Putamen (tissue), 1 donor: Measurements from ENCODE around the gene PIGK.
"Not testable (repeated sequence)": the region's sequence is repeated elsewhere in the genome, so short reads cannot be mapped to it uniquely, and the experiment has no call there.

Experiments used
- DNase-seq: peaks from one replicate; pipeline ENCODE4 v3.0.0-alpha.2; 2016; ENCODE audit warnings: low spot score

PIGK gene

GRCh38 chr1:77219166-77219887 is at the start of gene PIGK:
Gene PIGK, minus strand, starts transcription at chr1:77219430. Its CDS starts 28 bp downstream, at chr1:77219402.
- DNase-seq = peak; percentile 84

DNA sequence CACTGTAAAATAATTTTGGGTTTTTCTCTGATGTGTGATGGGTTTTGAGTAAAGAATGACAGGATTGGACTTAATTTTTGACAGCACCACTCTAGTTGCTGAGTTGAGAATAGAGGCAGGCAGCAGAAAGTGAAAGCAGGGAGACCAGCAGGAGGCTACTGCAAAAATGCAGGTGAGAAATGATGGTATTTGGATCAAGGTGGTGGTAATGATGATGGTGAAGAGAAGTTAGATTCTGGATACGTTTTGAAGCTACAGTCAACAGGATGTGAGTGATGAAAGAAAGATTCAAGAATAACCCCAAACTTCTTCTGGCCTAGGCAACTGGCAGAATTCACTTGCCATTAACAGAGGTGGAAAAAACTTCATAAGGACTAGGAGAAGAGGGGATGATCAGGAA is 47.8 kb upstream of the PIGK start:
- no peak for DNase-seq

- no peak for DNase-seq
These were observed 46.0 kb upstream of the PIGK start for GRCh38 chr1:77265180-77265579.

- no peak for DNase-seq
These were observed 44.5 kb upstream of the PIGK start for GRCh38 chr1:77263708-77264107.

DNA sequence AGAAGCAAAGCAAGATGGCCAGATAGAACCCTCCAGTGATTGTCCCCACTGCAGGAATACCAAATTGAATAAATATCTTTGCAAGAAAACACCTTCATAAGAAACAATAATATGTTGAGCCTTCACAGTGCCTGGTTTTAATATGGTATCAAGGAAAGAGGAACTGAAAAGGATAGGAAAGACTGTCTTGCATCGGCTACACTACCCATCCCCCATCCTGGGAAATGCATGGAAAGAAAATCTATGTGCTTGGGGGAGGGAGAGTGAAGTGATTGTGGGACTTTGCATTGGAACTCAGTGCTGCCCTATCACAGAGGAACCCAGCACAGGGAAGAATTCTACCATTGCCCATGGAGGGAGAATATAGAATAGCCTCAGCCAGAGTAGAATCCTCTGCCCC is 34.0 kb upstream of the PIGK start:
- no peak for DNase-seq

DNA sequence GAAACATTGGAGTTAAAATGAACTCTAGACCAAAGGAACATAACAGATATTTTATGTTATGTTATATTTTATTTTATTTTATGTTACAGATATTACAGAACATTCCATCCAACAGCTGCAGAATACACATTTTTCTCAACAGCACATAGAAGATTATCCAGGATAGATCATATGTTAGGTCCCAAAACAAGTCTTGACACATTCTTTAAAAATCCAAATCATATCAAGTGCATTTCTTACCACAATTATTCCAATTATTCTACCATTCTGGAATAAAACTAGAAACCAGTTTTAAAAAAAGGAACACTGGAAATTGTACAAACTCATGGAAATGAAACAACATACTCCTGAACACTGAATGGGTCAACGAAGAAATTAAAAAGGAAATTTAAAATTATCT is 30.9 kb upstream of the PIGK start:
- no peak for DNase-seq

GRCh38 chr1:77245830-77246229 is 26.6 kb upstream of the PIGK start:
- DNase-seq = no peak

DNA sequence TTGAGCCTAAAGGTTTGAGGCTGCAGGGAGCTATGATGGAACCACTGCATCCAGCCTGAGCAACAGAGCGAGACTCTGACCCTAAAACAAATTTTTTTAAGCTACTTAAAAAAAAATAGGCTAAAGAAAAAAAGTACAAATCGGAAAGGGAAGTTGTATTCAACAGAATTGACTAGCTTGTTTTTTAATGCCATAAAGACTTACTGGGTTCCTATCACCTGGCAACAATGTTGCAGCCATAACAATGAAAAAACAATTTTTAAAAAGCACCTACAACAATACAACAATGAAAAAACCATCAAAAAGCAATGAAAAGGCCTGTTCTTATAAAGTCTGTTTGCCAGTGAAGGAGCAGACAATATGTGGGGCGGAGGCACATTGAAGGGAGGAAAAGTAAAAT is 20.1 kb upstream of the PIGK start:
- DNase-seq = no peak

DNA sequence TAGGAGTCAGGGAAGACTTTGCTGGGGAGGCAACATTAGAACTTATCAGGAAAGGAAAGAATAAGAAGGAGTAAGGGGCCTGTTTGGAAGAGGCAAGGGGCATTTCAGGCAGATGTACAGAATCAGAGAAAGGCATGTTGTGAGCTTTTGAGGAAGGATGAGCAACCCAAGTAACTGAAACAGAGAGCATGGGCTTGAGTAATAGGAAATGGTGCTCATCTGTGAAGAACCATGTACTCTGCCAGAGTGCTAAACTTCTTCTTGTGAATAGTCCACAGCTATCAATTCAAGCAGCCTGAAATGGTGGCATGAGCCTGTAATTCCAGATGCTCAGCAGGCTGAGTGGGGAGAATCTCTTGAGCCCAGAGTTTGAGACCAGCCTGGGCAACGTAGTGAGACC is 19.2 kb upstream of the PIGK start:
- no peak for DNase-seq

DNA sequence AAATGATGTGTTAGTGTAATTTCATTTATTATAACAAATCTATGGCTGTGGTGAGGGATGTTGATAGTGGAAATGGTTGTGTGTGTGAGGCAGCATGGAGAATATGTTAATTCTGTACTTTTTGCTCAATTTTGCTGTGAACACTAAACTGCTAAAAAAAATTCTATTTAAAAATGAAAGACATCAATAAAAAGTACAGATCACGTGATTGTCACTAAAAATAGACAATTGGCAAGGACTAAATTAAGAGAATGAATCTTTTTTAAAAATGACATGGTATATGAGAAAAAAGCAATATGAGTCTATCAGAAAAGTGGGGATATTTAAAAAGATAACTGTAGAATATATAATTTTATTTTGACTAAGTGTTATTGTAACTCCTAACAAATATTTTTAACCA is 15.7 kb upstream of the PIGK start:
- no peak for DNase-seq

DNA sequence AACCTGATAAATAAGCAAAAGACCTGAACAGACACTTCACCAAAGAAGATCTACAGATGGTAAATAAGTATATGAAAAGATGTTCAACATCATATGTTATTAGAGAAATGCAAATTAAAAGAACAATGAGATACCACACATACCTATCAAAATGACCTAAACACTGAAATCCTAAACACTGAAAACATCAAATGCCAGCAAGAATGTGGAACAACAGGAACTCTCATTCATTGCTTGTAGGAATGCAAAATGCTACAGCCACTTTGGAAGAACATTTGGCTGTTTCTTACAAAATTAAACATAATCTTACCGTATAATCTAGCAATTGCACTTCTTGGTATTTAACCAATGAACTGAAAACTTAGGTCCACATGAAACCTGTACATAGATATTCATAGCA is 14.9 kb upstream of the PIGK start:
- no peak for DNase-seq

GRCh38 chr1:77232829-77233228 is 13.6 kb upstream of the PIGK start:
- DNase-seq = no peak

- no peak for DNase-seq
These were observed 10.8 kb upstream of the PIGK start for GRCh38 chr1:77230051-77230450.

DNA sequence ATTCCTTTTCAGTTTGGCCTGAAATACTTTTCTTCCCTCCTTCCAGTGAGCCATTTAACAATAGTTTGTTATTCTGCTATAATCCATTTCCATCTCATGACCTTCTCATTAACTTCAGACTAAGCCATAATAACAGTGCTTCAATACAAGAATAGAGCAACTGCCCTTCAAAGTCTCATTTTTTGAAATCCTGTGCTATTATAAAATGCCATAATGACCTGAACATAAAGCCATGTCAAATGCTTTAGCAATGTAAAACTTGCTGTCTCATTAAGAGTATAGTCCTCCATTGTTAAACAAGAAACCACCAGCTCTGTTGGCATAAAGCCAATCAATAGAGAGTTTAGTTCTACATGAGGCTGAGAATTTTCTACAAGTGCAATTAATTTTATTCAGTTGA is 9.6 kb upstream of the PIGK start:
- no peak for DNase-seq

DNA sequence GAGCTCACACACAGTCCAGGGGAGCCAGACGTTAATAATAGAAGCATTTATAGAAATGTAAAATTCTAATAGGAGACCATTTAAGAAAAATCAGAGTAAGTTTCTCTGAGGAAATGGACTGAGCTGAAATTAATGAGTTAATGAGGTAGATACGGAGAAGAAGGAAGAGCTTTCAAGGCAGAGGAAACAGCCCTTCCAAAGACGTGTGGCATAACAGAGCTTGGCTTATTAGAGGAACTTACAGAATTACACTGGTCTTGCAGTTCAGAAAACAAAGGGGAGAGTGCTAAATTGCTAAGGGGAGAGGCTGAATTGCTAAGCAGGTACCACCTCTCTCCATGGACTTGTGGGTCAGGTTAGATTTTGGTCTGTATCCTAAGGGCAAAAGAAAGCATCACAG is 8.2 kb upstream of the PIGK start:
- DNase-seq = no peak

DNA sequence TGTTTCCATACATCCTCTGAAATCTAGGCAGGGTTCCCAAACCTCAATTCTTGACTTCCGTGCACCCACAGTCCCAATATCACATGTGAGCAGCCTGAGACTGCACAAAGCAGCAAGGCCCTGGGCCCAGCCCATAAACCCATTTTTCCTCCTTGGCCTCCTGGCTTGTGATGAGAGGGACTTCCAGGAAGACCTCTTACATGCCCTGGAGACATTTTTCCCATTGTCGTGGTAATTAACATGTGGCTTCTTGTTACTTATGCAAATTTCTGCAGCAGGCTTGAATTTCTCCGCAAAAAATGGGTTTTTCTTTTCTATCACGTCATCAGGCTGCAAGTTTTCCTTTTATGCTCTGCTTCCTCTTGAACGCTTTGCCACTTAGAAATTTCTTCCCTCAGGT is 3.3 kb upstream of the PIGK start:
- DNase-seq = no peak

GRCh38 chr1:77220687-77221463 is 1.6 kb upstream of the PIGK start:
- DNase-seq = no peak

DNA sequence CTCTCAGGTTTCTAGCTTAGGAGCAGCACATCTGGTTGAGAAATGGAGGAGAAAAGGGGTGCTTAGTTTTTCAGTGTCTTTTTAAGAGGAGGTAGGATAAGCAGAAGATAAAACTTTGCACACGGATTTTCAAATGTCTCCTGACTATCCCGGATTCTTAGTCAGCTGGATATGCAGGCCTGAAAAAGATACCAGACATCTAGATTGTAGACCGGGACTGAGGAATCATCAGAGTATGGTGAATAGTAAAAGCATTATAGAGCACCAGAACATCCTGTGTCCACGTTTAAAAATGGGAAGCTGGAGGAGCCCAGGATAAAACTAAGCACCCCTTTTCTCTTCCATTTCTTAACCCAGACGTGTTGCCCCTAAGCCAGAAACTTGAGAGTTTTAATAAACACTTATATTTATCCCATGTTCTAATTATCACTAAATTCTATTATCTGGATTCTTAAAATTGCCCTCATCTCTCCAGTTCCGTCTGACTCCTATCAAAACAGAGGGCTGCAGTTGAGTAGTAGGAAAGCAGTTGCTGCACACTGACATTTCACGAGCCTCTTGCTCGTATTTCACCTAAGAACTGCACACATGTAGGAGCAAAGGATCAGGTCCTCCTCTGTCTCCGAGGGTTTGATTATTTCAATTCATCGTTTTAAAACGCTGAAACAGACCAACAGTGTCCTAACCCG is 609 bp downstream of the PIGK start:
- no peak for DNase-seq

GRCh38 chr1:77204043-77204442 is 15.2 kb downstream of the PIGK start:
- not testable (repeated sequence) for DNase-seq

DNA sequence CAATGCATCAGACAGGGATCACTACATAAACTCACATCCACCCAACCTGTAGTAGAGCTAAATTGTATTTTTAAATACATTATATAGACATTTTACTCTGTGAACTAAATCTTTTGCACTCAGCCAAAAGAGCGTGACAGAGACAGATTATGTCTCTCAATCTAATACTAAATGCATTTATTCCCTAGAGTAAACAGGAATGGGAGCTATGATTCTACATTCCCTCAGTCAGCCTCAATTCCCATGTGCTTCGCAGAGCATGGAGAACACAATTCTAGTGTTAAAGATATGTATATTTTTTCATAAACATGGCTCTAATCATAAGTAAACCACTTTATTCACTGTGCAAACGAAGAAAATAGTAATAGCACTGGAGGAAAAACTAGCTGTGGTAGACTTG is 16.5 kb downstream of the PIGK start:
- no peak for DNase-seq

DNA sequence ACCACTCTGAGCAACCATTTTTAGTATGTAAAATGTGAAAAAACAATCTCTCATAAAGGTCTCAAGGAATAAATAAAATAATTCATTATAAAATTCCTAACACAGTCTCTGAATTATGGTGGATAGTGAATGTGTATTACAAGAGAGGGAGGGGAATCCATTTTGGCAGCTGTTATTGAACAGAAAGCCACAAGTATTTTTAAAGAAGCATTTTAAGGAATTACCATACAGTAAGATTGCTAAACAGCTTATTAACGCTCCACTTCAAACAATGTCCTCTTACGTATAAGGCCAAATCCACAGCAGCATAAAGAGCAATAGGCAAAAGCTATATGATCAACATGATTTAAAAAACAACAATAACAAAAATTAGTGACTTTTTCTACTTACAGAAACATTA is 18.4 kb downstream of the PIGK start:
- DNase-seq = no peak

DNA sequence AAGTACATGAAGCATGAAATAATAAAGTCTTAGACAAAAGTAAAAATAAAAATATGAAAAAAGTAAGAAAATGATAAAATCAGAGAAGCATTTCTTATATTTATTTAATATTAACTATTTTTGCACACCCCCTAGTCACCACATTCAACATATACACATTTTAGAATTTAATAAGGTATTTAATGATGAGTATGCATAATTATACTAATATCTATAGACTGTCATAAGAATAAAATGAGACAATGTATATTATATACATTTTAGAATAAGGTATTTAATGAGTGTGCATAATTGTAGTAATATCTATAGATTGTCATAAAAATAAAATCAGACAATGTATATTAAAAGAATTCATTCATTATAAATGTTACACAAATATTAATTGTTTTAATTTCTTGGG is 18.9 kb downstream of the PIGK start:
- DNase-seq = no peak

- DNase-seq = no peak
These were observed 21.9 kb downstream of the PIGK start for GRCh38 chr1:77197351-77197750.
